AG09319 (cell line): ENCODE results near the gene EHBP1L1.
"Not testable (repeated sequence)": the region's sequence is repeated elsewhere in the genome, so short reads cannot be mapped to it uniquely, and the experiment has no call there.

Source experiments
- DNase-seq: peaks from one replicate; pipeline ENCODE4 v3.0.0-alpha.2; 2010; ENCODE audit warnings: low read depth; ENCODE audit errors: extremely low read depth
- TF ChIP-seq, protein P1 (sequence below): IDR thresholded peaks from 2 replicates; pipeline ENCODE4 v1.5.1; 2011; ENCODE audit warnings: low read depth, mild to moderate bottlenecking, inconsistent platforms, low read length, moderate library complexity

The EHBP1L1 gene

DNA sequence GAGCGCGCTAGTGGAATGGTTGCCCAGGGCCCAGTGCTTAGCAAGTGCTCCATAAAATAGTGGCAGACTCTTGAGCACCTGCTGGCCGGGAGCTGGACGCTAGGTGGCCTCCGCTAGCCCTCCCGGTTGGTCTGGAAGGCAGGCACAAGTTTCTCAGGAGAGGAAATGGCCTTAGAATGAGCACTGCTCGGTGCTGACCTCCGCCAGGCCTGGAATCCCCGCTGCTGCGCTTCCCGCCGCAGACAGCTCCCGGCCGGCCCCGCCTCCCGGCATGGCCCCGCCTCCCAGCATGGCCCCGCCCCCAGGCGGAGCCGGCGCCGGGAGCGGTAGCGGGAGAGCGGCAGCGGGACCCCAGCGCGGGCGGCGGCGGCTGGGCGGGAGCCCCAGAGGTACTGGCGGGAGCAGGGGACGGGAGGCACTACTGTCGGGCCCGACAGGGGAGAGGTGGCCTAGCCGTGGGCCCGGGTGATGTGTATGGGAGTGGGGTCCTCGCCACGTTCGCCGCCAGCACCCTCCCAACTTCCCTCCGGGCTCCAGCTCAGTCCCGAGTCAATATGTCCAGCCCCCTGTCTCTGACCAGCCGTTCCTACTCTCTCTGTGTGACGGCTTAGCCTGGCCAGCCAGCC, 62.1 kb downstream of the EHBP1L1 start, which contains the start of gene SIPA1:
TSS of gene SIPA1 (plus strand) at position 308 of the 626 bp plus-strand sequence. CDS start 2,821 bp downstream, outside the sequence.
- TF ChIP-seq, protein P1, sequence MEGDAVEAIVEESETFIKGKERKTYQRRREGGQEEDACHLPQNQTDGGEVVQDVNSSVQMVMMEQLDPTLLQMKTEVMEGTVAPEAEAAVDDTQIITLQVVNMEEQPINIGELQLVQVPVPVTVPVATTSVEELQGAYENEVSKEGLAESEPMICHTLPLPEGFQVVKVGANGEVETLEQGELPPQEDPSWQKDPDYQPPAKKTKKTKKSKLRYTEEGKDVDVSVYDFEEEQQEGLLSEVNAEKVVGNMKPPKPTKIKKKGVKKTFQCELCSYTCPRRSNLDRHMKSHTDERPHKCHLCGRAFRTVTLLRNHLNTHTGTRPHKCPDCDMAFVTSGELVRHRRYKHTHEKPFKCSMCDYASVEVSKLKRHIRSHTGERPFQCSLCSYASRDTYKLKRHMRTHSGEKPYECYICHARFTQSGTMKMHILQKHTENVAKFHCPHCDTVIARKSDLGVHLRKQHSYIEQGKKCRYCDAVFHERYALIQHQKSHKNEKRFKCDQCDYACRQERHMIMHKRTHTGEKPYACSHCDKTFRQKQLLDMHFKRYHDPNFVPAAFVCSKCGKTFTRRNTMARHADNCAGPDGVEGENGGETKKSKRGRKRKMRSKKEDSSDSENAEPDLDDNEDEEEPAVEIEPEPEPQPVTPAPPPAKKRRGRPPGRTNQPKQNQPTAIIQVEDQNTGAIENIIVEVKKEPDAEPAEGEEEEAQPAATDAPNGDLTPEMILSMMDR, result peak; percentile 37
- DNase-seq, result peak; percentile 46

DNA sequence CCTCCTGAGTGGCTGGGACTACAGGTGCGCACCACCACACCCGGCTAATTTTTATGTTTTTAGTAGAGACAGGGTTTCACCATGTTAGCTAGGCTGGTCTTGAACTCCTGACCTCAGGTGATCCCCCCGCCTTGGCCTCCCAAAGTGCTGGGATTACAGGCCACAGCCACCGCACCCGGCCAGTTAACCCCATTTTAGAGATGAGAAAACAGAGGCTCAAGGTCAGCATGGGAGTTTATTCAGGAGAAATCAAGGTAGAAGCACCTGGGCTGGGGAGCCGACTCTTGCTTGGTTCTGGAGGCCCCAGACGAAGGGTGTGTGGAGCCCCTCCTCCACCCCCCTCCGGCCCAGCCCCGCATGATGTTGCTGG, 63.4 kb downstream of the EHBP1L1 start:
- DNase-seq, result not testable (repeated sequence)

DNA sequence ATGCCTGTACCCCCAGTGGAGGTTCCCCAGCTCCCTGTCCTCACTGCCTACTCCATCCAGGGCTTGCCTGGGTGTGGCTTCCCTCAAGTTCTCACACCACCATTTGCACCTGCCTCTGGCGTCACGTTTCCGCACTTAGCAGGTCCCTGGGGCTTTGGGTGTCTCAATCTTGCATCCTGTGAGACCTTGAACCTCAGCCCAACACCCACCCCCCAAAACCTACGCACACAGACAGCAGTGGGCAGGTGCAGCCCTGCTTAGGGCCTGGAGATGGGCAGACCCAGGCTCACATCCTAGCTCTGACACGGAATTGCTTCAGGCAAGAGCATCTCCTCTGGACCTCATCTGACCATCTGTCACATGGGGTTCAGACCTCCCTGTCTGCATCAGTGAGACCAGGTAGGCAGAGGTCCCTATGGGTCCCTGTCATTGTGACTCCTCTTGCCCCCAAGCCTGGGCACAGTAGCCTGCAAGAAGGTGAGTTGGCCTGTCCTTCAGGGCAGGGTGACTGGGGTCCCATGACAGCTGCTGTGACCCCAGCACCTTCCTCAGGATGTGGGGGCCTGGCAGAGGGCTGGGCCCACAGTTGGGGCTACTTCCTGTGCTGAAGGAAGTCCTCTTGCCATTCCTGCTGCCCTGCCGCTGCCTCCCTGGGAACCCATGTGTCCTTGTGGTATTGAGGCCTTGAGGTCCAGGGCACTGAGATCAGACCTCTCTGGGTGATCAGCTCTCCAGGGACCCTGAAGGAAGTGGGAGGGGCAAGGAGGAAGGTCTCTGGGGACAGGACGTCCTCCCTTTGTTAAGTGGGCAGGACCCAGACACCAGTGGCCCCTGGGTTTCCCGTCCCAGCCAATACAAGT, 64.0 kb downstream of the EHBP1L1 start:
- DNase-seq, result no peak
- TF ChIP-seq, protein P1, result no peak

DNA sequence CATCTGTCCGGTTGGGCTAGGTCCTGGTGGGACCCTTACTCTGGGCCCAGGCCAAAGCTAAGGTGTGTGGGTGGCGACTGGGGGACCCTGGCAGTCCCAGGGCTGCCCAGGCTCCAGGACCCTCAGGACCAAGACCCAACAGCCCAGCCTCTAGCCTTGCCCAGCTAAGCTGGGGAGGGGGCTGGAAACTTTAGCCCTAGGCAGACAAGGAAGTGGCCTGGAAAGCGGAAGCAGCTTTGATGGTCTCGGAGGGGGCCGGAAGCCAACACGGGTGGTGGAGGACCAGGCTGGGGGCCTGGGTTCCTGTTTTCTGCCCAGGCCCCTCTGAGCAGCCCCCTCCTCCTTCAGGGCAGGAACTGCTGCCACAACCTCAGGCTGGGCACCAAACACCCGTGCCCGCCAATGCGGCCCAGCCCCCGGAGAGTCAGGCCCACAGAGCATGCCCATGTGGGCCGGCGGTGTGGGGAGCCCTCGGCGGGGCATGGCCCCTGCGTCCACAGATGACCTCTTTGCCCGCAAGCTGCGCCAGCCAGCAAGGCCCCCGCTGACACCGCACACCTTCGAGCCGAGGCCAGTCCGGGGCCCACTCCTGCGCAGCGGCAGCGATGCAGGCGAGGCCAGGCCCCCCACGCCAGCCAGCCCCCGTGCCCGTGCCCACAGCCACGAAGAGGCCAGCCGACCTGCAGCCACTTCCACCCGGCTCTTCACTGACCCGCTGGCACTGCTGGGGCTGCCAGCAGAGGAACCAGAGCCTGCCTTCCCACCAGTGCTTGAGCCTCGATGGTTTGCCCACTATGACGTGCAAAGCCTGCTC, 64.8 kb downstream of the EHBP1L1 start:
- TF ChIP-seq, protein P1, result no peak
- no peak for DNase-seq

DNA sequence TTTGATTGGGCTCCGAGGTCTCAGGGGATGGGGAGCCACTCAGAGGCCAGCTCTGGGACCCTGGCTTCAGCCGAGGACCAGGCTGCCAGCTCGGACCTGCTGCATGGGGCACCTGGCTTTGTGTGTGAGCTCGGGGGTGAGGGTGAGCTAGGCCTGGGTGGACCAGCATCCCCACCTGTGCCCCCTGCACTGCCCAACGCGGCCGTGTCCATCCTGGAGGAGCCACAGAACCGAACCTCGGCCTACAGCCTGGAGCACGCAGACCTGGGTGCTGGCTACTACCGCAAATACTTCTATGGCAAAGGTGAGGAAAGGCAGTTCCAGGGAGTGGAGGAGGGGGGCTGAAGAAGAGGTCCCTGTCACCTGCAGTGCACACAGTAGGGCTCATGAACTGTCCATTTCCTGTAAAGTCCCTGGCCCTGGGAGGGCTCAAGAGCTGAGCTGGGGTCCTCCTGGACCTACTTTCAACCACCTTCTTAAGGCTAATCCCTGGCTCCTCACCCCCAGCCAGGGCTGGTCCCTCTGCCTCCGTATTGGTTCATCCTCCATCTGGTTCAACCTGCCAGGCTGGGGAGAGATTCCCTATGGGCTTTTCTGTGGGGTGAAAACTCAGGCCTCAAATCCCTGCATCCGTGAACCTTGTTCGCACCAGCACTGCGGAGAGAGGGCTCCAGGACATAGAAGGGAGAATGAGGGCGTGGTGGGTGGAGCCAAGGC, 65.6 kb downstream of the EHBP1L1 start:
- TF ChIP-seq, protein P1, result no peak

More for the DNA sequence above, 65.6 kb downstream of the EHBP1L1 start:
- DNase-seq, result no peak
